C4-2B (cell line): ENCODE results near the gene C1QTNF9.

Experiments
- CTCF ChIP-seq: fragments of 450-650 bp; conservative IDR thresholded peaks from 2 replicates; pipeline ENCODE4 v1.5.1; 2017; ENCODE audit warnings: mild to moderate bottlenecking
- ZFX ChIP-seq: fragments of 450-650 bp; IDR thresholded peaks from 2 replicates; pipeline ENCODE4 v1.6.1; 2017

GRCh38 chr13:24323036-24323738 lies 13.8 kb downstream of the C1QTNF9 start:
- TF ChIP-seq CTCF, result no peak
- no peak for TF ChIP-seq ZFX
